Fibroblast of upper back skin (primary cell): ENCODE measurements around the gene ENPP7.

Experiments used
- DNase-seq: peaks from one replicate; pipeline ENCODE4 v3.0.0-alpha.2; 2013

The ENPP7 gene, protein sequence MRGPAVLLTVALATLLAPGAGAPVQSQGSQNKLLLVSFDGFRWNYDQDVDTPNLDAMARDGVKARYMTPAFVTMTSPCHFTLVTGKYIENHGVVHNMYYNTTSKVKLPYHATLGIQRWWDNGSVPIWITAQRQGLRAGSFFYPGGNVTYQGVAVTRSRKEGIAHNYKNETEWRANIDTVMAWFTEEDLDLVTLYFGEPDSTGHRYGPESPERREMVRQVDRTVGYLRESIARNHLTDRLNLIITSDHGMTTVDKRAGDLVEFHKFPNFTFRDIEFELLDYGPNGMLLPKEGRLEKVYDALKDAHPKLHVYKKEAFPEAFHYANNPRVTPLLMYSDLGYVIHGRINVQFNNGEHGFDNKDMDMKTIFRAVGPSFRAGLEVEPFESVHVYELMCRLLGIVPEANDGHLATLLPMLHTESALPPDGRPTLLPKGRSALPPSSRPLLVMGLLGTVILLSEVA

GRCh38 chr17:79730769-79731483 is at the start of gene ENPP7:
ENPP7 (plus strand) TSS chr17:79730943; CDS start chr17:79731140, 197 bp downstream.
- no peak for DNase-seq

GRCh38 chr17:79681101-79681621 is 49.6 kb upstream of the ENPP7 start:
- no peak for DNase-seq

- no peak for DNase-seq
Measured at GRCh38 chr17:79681628-79682261, 49.0 kb upstream of the ENPP7 start.

DNA sequence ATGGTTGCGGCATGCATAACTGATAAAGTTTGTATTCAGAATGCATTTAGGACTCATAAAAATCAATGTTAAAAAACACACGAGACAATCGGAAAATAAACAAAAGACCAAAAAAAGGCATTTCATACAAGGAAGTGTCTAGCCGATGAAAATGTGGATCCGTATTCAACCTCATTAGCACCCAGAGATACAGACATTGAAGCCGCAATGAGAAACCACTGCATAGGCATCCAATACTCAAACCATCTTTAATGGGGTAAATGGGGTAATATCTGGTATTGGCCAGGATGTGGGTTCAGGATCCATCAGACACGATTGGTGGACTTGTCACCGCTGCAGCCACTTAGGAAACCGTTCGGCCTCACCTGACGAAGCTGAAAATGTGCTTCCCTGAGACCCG is 47.4 kb upstream of the ENPP7 start:
- DNase-seq = no peak

DNA sequence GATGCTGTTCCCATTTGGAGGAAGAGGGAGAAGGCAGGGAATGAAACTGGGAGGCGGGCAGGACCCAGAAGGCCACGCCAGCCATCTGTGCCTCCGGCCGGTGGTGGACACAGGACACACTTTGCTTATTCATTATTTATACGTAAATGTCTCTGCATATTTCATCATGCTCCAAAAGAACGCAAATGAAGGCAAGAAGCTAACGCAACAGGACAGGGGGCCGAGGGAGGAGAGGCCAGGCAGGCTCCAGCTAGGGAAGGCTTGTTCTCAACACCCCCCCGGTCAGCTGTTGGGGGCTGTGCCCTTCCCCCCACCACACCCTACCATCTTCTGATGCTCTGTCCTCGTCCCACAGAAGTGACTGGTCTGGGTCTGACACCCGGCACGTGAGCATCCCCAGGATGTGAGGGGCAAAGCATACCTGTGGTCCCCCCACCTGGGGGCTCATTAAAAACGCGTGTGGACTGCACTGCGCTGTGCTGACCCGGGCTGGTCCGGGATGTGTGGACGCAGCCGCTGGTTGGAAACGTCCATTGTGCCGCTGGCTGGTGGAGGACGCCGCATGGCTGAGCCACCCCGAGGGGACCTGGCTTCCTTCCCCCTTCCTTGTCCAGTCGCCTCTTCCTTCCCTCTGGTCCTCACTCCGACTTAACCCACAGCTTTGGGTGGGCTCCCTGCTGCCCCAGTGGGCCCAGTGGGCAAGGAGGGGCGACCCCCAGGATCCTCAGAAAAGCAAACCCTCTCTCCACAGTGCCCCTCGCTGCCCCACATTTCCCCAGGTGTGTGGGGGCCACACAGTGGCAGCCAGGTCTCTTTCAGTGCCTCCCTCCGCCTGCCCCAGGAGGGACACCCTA is 46.4 kb upstream of the ENPP7 start:
- no peak for DNase-seq

DNA sequence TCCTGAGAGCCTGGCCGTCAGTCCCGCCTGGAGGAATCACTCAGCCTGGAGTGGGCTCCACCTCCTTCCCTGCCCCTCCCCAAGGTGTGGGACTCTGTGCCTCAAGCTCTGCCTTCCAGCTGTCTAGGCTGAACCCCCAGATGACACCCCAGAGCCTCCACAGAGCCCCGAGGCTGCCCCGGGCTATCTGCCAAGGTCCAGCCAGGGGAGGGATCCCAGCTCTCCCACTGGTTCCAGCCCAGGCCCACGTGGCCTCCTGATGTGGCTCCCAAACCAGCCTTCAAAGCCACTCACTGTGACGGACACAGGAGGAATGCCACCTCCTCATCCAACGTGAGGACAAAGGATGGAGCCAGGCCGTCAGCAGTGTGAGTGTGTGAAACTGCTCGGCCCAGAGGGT is 45.6 kb upstream of the ENPP7 start:
- no peak for DNase-seq

DNA sequence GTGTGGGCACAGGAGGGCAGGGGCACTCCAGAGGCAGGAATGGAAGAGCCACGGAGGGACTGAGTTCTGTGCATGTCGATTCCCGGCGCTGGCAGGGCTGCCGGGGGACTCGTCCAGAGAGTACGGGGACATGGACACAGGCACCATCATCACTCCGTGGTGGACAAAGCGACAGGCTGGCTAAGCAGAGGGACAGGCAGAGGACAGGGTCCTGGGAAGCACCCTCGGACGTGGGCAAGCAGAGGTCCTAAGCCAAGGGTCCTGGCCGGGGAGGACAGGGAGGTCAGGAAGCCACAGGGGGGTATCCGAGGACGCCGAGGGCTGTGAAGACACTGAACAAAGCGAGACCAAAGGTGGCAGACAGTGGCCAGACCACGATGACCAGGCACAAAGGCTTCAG is 44.3 kb upstream of the ENPP7 start:
- DNase-seq = no peak

DNA sequence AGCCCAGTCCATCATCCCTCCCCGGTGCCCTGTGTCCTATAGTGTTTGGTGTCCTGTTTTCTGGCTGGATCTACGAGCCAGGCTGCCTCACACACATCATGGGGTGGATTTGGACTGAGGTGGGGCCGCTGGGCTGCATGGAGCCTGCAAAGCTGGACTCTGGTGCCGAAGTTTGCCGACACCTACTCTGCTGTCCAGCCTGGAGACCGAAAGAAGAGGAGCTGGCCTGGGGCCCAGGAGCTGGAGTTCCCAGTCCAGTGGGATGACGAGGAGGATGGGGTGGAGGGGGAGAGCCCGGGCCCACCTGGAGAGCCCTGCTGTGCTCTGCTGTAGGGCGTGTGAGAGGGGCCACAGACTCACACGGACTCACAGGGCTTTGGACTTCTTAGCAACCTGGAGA is 40.3 kb upstream of the ENPP7 start:
- DNase-seq = no peak

DNA sequence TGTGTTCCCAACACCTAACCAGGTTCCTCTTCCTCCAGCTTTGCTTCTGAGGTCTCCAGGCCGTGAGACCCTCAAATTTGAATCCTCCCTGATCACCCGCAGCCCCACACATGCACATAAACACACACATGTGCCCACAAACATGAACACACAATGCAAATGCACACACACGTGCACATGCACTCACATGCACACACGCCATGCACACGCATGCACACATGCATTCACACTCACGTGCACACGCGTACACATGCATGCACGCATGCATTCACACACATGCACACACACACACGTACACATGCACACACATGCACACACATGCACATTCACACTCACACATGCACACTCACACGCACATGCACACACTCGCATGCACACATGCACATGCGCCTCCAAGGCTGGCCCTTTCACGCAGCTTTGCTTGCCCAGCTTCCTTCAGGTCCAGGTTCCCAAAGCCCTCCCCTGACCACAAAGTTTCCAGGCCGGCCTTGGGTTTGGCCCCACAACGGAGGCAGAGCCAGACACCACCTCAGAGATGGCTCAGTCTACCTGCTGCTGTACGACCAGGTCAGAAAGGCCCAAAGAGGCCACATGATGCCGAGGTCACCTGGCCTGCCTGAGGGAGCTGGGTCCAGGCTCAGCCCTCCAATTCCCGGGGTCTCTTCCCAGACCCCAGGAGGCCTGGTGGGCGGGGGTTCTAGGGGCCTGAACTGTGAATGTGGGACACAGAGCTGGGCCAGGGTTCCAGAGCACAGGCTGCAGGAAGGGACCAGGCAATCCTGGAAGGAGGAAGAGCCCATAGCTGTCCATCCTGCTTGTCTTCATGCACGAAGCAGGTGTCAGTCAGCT is 39.5 kb upstream of the ENPP7 start:
- DNase-seq = no peak

- DNase-seq = no peak
Measured at GRCh38 chr17:79691931-79692330, 38.8 kb upstream of the ENPP7 start.

DNA sequence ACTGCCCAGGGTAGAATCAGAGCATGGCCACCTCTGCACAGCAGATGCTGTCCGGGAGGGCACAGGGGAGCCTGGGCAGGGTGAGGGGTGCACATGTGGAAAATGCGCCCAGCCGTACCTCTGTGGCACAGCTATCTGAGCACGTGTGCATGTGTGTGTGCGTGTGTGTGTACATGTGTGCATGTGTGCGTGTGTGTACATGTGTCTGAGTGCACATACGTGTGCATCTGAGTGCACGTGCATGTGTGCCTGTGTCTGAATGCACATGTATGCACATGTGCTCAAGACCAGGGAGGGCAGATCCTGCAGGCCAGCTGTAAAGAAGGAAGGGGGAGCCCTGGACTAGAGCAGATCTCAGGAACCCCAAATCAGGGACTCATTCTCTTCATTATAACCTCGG is 37.3 kb upstream of the ENPP7 start:
- DNase-seq = no peak

DNA sequence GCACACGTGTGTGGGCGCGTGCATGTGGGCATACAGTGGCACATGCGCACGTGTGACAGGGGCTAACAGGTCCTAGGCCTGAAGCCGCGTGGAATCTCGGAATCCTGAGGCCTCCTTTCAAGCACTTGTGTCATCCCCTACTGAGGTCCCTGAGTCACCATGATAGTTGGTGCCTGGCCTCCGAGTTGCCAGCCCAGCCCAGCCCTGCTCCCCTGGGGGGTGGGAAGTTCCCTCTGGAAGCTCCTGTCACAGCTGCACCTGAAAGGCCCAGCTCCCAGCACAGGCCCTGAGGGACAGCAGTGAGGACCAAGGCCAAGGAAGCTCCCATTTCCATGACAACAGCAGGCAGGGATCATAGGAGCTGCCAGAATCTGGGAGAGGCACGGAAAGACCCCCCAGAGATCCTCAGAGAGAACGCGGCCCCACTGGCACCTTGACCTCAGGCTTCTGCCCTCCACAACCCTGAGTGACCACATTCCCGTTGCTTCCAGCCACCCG is 35.4 kb upstream of the ENPP7 start:
- no peak for DNase-seq

DNA sequence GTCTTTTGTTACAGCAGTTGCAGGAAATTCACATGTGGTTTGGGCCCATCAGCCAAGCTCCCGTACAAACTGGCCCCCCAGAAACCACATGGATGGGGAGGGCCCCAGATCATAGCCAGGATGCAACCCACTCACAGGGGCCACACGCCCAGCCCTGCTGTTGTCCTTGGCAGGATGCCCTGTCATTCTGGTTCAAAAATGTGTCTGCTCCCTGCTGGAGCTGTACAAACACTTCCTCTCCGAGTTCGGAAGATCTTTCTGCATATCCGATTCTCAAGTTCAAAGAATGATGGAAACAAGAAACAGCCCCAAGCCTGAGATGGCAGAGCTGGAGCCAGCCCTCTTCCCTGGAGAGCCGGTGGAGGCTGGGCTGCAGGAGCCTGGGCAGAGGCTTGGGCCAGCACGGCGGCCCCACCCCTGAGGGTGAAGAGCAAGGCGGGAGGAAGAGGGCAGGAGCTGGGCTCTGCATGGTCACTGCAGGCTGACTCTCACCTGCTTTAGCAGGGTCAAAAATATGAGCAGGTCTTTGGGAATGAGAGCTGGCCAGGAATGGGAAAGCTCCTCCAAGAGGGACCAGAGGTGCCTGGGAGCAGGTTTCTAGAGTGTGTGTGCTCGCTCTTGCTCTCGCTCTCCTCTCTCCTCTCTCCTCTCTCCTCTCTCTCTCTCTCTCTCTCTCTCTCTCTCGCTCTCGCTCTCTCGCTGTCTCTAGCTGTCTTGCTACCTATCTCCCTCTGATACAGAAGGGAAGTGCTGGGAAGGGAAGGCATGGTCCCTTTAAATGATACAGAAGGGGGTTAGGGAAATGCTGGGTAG is 34.7 kb upstream of the ENPP7 start:
- DNase-seq = peak; percentile 49

GRCh38 chr17:79696610-79696982 is 34.1 kb upstream of the ENPP7 start:
- no peak for DNase-seq

- no peak for DNase-seq
Measured at GRCh38 chr17:79698146-79698846, 32.4 kb upstream of the ENPP7 start.

GRCh38 chr17:79699386-79700036 is 31.2 kb upstream of the ENPP7 start:
- no peak for DNase-seq

DNA sequence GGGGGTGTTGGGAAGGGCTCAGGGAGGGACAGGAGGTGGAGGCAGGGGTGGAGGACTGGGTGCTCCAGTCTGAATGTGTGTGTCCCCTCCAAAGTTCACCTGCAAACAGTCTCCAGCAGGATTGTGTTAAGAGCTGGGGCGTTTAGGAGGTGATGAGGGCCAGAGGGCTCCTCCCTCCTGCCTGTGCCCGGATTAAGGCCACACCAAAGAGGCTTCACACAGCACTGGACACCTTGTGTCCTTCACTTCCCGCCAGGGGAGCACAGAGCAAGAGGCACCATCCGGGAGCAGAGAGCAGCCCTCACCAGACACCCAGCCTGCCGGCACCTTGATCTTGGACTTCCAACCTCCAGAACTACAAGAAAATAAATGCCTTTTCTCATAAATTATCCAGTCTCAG is 30.2 kb upstream of the ENPP7 start:
- DNase-seq = no peak

DNA sequence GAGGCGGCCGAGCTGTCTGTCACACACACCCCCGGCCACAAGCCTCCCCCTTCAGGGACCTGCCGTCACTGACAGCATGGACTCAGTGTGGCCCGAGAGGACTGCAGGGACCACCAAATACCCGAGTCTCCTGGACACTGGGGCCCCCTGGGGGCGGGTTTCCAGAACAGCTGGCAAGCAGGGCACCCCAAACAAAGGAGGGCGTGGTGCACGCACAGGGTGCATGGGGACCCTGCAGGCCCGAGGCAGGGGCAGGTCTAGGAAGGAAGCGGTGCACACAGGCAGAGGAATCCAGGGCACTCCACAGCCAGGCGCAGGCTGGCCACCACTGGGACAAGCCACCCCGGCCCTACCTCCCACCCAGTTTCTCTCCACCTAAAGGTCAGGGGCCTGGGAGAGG is 28.7 kb upstream of the ENPP7 start:
- DNase-seq = no peak

GRCh38 chr17:79702550-79703236 is 28.1 kb upstream of the ENPP7 start:
- DNase-seq = no peak
